GM19193 (cell line): ENCODE results near the gene PDE6C.

Experiments
- POLR2A ChIP-seq: IDR thresholded peaks from 4 replicates; pipeline ENCODE4 v1.6.1; 2011; ENCODE audit not compliant: insufficient read depth, insufficient read length; ENCODE audit errors: extremely low read depth

Gene PDE6C

GRCh38 chr10:93702210-93703001 is 90.1 kb downstream of the PDE6C start, which contains the start of gene FRA10AC1:
FRA10AC1 (minus strand) TSS chr10:93702592; CDS start chr10:93700106, 2,486 bp downstream.
- TF ChIP-seq POLR2A: peak; percentile 79

GRCh38 chr10:93703066-93703465 is 90.7 kb downstream of the PDE6C start:
- no peak for TF ChIP-seq POLR2A

GRCh38 chr10:93703841-93704240 is 91.5 kb downstream of the PDE6C start:
- no peak for TF ChIP-seq POLR2A

GRCh38 chr10:93704451-93704850 is 92.1 kb downstream of the PDE6C start:
- no peak for TF ChIP-seq POLR2A

- TF ChIP-seq POLR2A: no peak
Observed at GRCh38 chr10:93707623-93708022, 95.3 kb downstream of the PDE6C start.

GRCh38 chr10:93710333-93710909 is 98.1 kb downstream of the PDE6C start:
- no peak for TF ChIP-seq POLR2A

- TF ChIP-seq POLR2A: no peak
Observed at GRCh38 chr10:93711891-93712290, 99.6 kb downstream of the PDE6C start.

GRCh38 chr10:93712593-93712992 is 100.3 kb downstream of the PDE6C start:
- TF ChIP-seq POLR2A: no peak

GRCh38 chr10:93715345-93715744 is 103.0 kb downstream of the PDE6C start:
- no peak for TF ChIP-seq POLR2A
